NCI-H526 (cell line): ENCODE results near the gene ADGRL3.
A peak's percentile ranks its signal among the peaks of the same experiment; 100 is the strongest.
"Not testable (repeated sequence)": the region's sequence is repeated elsewhere in the genome, so short reads cannot be mapped to it uniquely, and the experiment has no call there.

ENCODE experiments used
- DNase-seq, 2 experiments: peaks; one replicate each; lab custom pipeline; 2025; lab: John Stamatoyannopoulos, UW

The ADGRL3 gene

GRCh38 chr4:61817071-61817470 lies 616.9 kb downstream of the ADGRL3 start:
- DNase-seq = no peak

- no peak for DNase-seq
Measured at GRCh38 chr4:61820136-61820535, 620.0 kb downstream of the ADGRL3 start.

- DNase-seq = no peak
Measured at GRCh38 chr4:61824454-61824853, 624.3 kb downstream of the ADGRL3 start.

GRCh38 chr4:61827907-61828391 lies 627.8 kb downstream of the ADGRL3 start:
- DNase-seq = peak in 1 of 2 experiments; percentile 11

DNA sequence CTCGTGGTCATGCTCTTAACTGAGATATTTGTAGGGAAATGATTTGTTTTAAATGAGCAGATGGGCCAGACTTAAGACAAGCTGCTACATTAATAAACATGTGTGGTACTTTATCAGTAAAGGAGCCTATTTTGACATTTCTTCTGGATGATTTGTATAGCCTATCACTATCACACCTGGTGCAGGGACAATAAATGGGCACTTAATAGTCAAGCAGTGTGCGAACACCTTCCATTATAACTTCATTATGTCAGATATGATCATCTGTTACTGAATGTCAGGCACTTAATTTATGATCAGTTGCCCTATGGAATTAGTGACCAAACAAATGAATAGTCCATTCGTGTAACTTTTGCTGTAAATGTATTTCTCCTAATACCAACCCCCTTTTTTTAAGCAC lies 628.8 kb downstream of the ADGRL3 start:
- no peak for DNase-seq

GRCh38 chr4:61831987-61832386 lies 631.9 kb downstream of the ADGRL3 start:
- no peak for DNase-seq

DNA sequence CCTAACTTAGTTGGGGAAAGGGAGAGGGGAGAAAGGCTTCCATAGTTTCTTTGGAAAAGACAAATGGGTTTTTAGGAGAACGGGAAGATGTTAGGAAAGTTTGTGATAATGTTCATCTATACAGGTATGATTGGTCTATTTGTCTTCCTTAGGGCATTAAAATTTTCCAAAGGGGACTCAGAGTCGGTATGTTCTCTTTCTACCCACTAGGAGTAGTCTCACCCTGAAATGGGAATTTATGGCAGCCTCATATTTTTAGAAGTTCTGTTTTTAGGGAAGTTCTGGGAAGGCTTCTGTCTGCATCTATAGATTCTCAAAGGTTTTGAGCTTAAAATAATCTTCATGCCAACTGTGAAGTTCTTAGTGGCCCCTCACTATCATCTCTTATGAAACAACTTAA lies 637.3 kb downstream of the ADGRL3 start:
- no peak for DNase-seq

DNA sequence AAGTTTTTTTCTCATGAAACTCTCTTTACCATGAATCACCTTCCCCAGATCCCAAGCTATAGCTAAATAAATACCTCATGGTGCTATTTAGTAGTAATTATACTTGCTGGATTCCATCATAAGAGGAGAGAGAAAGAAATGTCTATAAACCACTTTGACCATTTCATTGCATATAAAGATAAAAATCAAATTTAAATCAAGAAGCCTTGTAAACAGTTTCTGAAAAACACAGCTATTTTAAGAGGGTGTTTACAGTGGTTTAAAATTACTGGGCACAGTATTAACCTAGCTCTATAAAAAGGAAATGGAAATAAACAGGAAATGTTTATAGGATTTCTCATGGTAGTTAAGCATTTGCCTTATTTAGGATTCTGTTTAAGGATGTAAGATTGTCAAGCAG lies 637.9 kb downstream of the ADGRL3 start:
- DNase-seq = no peak

DNA sequence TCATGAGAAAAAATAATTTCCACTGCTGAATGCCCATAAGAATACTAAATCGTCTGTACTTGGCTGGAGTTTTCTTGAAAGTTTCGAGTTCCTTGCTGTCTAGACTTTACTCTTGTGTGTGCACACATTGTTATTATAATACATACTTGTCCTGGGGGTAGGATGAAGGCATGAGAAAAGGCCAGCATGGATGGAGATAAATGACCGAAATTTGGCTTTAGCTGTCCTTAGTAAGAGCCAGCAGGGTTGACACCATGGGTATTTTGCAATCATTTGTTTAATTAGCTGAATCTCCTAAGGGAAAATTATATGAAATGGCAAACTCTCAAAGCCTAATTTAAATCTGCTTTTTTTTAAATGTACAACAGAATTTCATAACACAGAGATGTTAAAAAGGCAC lies 641.6 kb downstream of the ADGRL3 start:
- DNase-seq = no peak

- no peak for DNase-seq
Measured at GRCh38 chr4:61851126-61851525, 651.0 kb downstream of the ADGRL3 start.

DNA sequence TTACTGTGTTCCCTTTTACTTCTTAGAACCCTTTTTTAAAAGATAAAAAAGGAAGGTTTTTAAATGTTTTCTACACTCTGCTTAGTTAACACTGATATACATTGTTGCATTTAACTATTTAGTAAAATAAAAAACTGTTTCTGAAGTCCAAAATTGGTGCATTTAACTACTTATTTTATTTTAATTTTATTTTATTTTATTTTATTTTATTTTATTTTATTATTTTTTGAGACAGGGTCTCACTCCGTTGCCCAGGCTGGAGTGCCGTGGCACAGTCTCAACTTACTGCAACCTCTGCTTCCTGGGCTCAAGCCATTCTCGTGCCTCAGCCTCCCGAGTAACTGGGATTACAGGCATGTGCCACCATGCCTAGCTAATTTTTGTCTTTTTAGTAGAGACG lies 652.0 kb downstream of the ADGRL3 start:
- DNase-seq = not testable (repeated sequence)

DNA sequence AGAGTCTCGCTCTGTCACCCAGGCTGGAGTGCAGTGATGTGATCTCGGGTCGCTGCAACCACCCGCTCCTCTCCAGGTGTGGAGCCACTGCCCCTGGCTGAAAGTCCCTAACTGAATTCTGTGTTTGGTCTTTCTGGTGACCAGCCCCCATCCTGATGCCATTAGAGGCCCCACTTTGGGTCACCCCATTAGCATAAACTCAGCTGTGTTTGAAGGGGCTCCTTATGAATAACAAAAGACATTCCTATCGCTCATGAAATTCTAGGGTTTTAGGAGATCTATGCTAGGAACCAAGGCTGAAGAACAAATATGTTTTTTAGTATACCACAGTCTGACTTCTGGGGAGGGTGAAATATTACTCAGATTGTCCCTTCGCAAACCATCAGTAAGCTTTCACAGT lies 652.9 kb downstream of the ADGRL3 start:
- DNase-seq = no peak

GRCh38 chr4:61860376-61860775 lies 660.2 kb downstream of the ADGRL3 start:
- no peak for DNase-seq

DNA sequence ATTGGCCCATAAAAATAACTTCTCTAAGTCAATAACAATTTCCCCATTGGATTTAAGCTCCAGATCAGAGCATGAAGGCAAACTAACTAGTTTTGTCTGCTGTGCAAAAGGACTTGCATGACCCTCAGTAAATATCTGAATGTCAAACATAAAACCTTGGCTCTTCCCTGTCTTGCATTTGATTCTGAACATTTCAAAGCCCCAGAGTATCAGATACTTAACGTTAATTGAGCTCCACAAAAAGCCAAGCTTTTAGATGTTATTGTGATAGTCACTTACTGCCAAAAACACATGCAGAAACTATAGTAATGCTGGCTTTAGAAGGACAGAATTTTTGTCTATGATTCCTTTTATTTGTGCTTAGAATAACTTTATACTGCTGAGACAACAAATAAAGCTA lies 664.2 kb downstream of the ADGRL3 start:
- DNase-seq = no peak

GRCh38 chr4:61866378-61867030 lies 666.4 kb downstream of the ADGRL3 start:
- no peak for DNase-seq

DNA sequence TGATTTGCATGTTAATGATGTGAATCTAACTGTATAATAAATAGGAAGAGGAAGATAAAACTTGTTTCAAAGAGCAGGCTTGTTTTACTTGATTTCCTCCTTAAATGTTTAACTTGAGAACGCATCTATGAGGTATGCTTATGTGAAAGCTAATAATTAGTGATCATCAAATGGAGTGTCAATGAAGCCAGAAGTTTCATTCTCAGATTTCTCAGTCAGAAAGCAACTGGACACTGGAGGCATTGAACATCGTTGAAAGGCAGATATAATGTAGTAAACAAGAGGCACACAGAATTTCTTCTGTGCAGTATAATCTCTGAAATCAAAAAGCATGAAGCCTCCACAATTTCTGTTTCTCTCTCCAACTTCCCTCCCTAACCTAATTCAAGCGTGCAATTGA lies 672.9 kb downstream of the ADGRL3 start:
- peak in 1 of 2 experiments; percentile 29 for DNase-seq

DNA sequence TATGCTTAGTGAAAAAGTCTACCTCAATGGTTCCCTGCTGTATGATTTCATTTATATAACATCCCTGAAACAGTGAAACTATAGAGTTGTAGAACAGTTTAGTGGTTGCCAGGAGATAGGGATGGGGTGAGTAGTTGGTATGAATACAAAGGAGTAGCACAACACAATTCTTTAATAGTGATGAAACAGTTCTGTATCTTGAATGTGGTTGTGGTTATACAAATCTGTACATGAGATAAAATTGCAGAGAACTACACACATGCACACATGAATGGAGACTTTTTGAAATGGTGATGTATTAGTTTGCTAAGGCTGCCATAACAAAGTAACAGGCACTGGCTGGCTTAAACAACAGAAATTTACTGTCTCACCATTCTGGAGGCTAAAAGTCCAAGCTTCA lies 677.1 kb downstream of the ADGRL3 start:
- DNase-seq = no peak

DNA sequence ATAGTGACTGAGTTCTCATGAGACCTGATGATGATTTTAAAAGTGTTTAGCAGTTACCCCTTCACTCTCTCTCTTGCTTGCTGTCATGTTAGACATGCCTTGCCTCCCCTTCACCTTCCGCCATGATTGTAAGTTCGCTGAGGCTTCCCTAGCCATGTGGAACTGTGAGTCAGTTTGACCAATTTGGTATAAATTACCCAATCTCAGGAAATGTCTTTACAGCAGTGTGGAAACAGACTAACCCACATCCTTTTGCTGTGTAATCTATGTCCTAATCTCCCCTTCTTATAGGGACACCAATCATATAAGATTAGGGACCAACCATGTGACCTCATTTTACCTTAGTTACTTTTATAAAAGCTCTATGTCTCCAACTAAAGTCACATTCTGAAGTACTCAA lies 677.8 kb downstream of the ADGRL3 start:
- no peak for DNase-seq

DNA sequence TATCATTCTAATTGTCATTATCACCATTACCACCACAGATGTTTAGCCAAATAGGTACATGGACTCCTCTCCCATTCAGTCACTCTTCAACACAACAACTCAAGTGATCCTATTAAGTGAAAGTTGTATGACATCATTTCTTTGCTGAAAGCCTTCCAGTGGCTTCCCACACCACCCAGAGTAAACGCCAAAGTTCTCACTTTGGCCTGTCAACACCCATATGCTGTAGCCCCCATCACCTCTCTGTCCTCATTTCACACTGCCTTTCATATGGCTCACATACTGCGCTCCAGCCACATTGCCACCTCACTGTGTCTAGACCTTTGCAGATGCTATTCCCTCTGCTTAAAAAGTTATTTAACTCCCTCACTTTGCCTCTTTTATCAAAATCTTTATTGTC lies 682.3 kb downstream of the ADGRL3 start:
- DNase-seq = no peak

- no peak for DNase-seq
Measured at GRCh38 chr4:61886131-61886530, 686.0 kb downstream of the ADGRL3 start.

GRCh38 chr4:61889117-61889516 lies 689.0 kb downstream of the ADGRL3 start:
- no peak for DNase-seq

DNA sequence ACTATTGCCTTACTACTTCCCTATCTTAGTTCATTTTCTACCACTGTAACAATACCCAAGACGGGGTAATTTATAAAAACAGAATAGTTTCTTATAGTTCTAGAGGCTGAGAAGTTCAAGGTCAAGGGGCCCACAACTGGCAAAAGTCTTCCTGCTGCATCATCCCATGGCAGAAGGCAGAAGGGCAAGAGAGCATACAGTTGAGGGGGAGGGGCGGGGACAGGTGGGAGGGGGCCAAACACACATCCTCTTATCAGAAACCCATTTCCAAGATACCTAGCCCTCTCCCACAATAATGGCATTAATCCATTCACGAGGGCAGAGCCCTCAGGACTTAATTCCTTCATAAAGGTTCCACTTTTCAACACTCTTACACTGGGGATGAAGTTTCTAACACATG lies 690.2 kb downstream of the ADGRL3 start:
- no peak for DNase-seq

DNA sequence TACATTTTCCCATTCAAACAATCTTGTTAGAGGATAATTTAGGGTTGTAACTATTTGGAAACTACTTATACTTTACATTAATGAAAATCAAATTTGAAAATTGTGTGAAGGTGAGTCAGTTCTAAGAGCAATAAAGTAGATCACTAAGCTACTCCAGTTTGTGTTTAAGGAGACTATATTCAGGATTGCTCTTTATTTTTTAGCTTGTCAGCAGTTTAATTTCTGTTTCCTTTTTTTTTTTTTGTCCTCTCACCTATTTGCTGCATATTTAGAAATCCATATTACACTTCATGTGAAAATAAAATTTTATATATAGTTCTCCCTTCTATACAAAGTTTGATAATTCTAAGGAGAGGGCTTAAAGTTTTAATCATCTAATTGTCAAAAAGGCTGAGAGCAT lies 691.8 kb downstream of the ADGRL3 start:
- DNase-seq = no peak

DNA sequence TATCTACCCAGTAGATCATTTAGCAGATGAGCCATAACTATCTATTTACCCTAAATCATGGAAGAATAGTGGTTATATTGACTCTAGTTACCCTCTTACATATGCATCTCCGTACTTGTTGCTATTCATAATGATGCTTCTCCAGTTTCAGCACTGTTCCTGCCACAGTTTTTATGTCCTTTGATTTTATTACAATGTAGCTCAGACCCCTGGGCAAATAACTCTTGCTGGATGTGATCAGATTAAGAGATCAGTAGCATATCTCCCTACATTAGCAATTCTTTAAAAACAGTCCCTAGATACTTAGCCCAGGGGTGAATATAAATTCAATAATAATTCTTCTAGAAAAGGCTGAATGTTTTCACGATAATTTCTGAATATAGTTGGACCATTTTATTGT lies 696.5 kb downstream of the ADGRL3 start:
- DNase-seq = no peak
